ENCODE data around the gene KRTAP25-1. TPM values are rescaled to one million over a fixed set of nuclear protein-coding genes. Genes with fewer than 3 reads are reported as not detected.

KRTAP25-1 gene
- total and polyA plus RNA-seq, 8 donors, result not detected

- TF ChIP-seq CTCF (IDR thresholded peaks at IDR 0.05), result no peak
- H3K4me3 ChIP-seq, result no peak overlapping the region
- no peaks in the 10 kb centered on the region for H3K36me3 ChIP-seq
- no peaks in the 10 kb centered on the region for H3K9me3 ChIP-seq
- 75 to 76% methylated on average over 5 of the region's 5 CpGs for WGBS, 2 donors
- FAIRE-seq (no peak), ATAC-seq (no peak), DNase-seq (no peak)
- H3K27me3 ChIP-seq, result no peaks in the 10 kb centered on the region
- intact Hi-C loops (cut with DNase I), result no loop called here
- no peaks in the 10 kb centered on the region for H3K4me1 ChIP-seq
- H3K27ac ChIP-seq, result no peak overlapping the region
Observed at GRCh38 chr21:30271156-30271555, 18.2 kb downstream of the KRTAP25-1 start.

GRCh38 chr21:30269803-30270530 lies 19.3 kb downstream of the KRTAP25-1 start:
- no peak overlapping the region for H3K27ac ChIP-seq
- no peak overlapping the region for H3K4me3 ChIP-seq
- H3K27me3 ChIP-seq, result no peaks in the 10 kb centered on the region
- no peak for TF ChIP-seq CTCF (IDR thresholded peaks at IDR 0.05)
- intact Hi-C loops (cut with DNase I), result no loop called here
- FAIRE-seq (no peak), DNase-seq (no peak), ATAC-seq (no peak)
- no peaks in the 10 kb centered on the region for H3K4me1 ChIP-seq
- H3K36me3 ChIP-seq, result no peaks in the 10 kb centered on the region
- WGBS, 2 donors, result 64 to 67% methylated on average over 3 of the region's 3 CpGs
- no peaks in the 10 kb centered on the region for H3K9me3 ChIP-seq

- intact Hi-C loops (cut with DNase I), result no loop called here
- H3K4me1 ChIP-seq, result no peaks in the 10 kb centered on the region
- peak in 1 of 4 donors; percentile 9 for TF ChIP-seq CTCF (IDR thresholded peaks at IDR 0.05)
- no peak overlapping the region for H3K27ac ChIP-seq
- H3K27me3 ChIP-seq, result no peaks in the 10 kb centered on the region
- ATAC-seq (no peak), DNase-seq (no peak), FAIRE-seq (no peak)
- WGBS, 2 donors, result 59% methylated on average over 5 of the region's 5 CpGs
- no peak overlapping the region for H3K4me3 ChIP-seq
- H3K9me3 ChIP-seq, result no peaks in the 10 kb centered on the region
- H3K36me3 ChIP-seq, result no peaks in the 10 kb centered on the region
Observed at GRCh38 chr21:30268608-30269197, 20.6 kb downstream of the KRTAP25-1 start.

- no peak for TF ChIP-seq CTCF (IDR thresholded peaks at IDR 0.05)
- DNase-seq, result no peak
- H3K27me3 ChIP-seq, result no peaks in the 10 kb centered on the region
- no peaks in the 10 kb centered on the region for H3K4me1 ChIP-seq
- ATAC-seq, result no peak
- FAIRE-seq, result no peak
- no peaks in the 10 kb centered on the region for H3K36me3 ChIP-seq
- WGBS, 2 donors, result 65 to 77% methylated on average over 4 of the region's 4 CpGs
- H3K9me3 ChIP-seq, result no peaks in the 10 kb centered on the region
- H3K4me3 ChIP-seq, result no peak overlapping the region
- intact Hi-C loops (cut with DNase I), result no loop called here
- no peak overlapping the region for H3K27ac ChIP-seq
Observed at GRCh38 chr21:30257773-30258172, 31.5 kb downstream of the KRTAP25-1 start.

- TF ChIP-seq CTCF (IDR thresholded peaks at IDR 0.05), result no peak
- 79 to 82% methylated on average over 4 of the region's 4 CpGs for whole genome bisulfite sequencing, 2 donors
- FAIRE-seq, result no peak
- Histone ChIP-seq H3K9me3 (no peaks in the 10 kb centered on the region), H3K4me1 (no peaks in the 10 kb centered on the region), H3K27ac (no peak overlapping the region), H3K36me3 (no peaks in the 10 kb centered on the region), H3K4me3 (no peak overlapping the region), H3K27me3 (no peaks in the 10 kb centered on the region)
- no peak for DNase-seq
- intact Hi-C loops (cut with DNase I), result no loop called here
- no peak for ATAC-seq
Observed at GRCh38 chr21:30256100-30256499, 33.2 kb downstream of the KRTAP25-1 start.
